Neural progenitor cell (in vitro differentiated cells): ENCODE measurements around the gene MOCOS.

Source experiments
- CTCF ChIP-seq: fragments of 200-600 bp; sonication (generic); IDR thresholded peaks from 2 replicates; pipeline ENCODE4 v1.5.1; 2017; ENCODE audit warnings: antibody characterized with exemption, mild to moderate bottlenecking
- EZH2 ChIP-seq: fragments of 200-600 bp; sonication (generic); IDR thresholded peaks from 2 replicates; pipeline ENCODE4 v1.6.1; 2017; ENCODE audit warnings: antibody characterized with exemption, mild to moderate bottlenecking, moderate library complexity
- EZH2phosphoT487 ChIP-seq: fragments of 200-600 bp; sonication (generic); IDR thresholded peaks from 2 replicates; pipeline ENCODE4 v1.6.1; 2017; ENCODE audit warnings: antibody characterized with exemption

GRCh38 chr18:36199691-36200295 is 12.5 kb downstream of the MOCOS start:
- TF ChIP-seq CTCF = no peak
- TF ChIP-seq EZH2phosphoT487 = no peak
- TF ChIP-seq EZH2 = no peak
